Activated B cell treated with CpG ODN at 0.5 μM for 24 hours (primary cell): ENCODE measurements around the gene CLEC4E. TPM values are rescaled to one million over a fixed set of nuclear protein-coding genes. Genes with fewer than 3 reads are reported as not detected.
"Not testable (repeated sequence)": the region's sequence is repeated elsewhere in the genome, so short reads cannot be mapped to it uniquely, and the experiment has no call there.

Experiments used
- ATAC-seq: fragments of 200-7000 bp; cut with Tn5 transposase; one replicate; pipeline ENCODE4 v1.10.0; 2021; ENCODE audit warnings: low read depth, mild to moderate bottlenecking, moderate library complexity
- CTCF ChIA-PET: fragments of 350-600 bp; sonication (Branson Sonifier 250); formaldehyde crosslinking; loops from one replicate; lab custom pipeline; 2021; ENCODE audit warnings: antibody characterized with exemption; lab: Charles Lee
- POLR2A ChIA-PET: fragments of 350-600 bp; sonication (Branson Sonifier 250); formaldehyde crosslinking; loops from one replicate; lab custom pipeline; 2021; ENCODE audit warnings: antibody characterized with exemption; lab: Charles Lee
- DNase-seq: peaks from one replicate; pipeline ENCODE4 v3.0.0; 2022
- H3K27ac Mint-ChIP-seq: one replicate; pipeline ENCODE4 v1.8.0; 2020; ENCODE audit warnings: mixed read lengths
- H3K27me3 Mint-ChIP-seq: one replicate; pipeline ENCODE4 v1.8.0; 2021; ENCODE audit warnings: mixed read lengths
- H3K36me3 Mint-ChIP-seq: one replicate; pipeline ENCODE4 v1.8.0; 2021; ENCODE audit warnings: low read depth, mixed read lengths
- H3K4me1 Mint-ChIP-seq: one replicate; pipeline ENCODE4 v1.8.0; 2021; ENCODE audit warnings: mixed read lengths
- H3K4me3 Mint-ChIP-seq: one replicate; pipeline ENCODE4 v1.8.0; 2020; ENCODE audit warnings: mild to moderate bottlenecking, mixed read lengths
- H3K9me3 Mint-ChIP-seq: one replicate; pipeline ENCODE4 v1.8.0; 2020; ENCODE audit warnings: mixed read lengths
- intact Hi-C: fragments of 100-400 bp; cut with micrococcal nuclease; formaldehyde crosslinking; loops from one replicate; pipeline ENCODE4 v1.15.1; 2024
- total RNA-seq: library from RNA; stranded (reverse); gene quantifications from 2 replicates; pipeline ENCODE4 v1.2.3, GENCODE V29; 2022
- TF ChIP-seq, protein P1 (sequence below): fragments of 200-600 bp; IDR thresholded peaks from one replicate; pipeline ENCODE4 v1.8.0; 2022; ENCODE audit warnings: antibody characterized with exemption, mild to moderate bottlenecking

CLEC4E gene
- total RNA-seq, 1 donor from 2014 or later, result not detected

DNA sequence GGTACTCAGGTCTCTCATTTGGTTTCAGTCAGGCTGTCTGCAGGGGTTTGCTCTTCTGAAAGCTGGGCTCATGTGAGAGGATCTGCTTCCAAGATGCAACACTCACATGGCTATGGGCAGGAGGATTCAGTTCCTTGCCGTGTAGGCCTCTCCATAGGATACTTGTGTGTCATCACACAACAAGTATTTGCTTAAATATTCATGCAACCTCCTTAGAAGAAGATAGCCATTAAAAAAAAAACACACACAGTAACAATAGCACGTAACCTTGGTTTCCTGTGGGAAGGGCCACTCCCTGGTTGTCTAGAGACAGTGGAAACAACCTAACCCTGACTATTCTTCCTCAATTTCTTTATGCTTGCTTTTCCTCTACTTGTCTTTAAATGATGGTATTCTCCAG lies 31.8 kb upstream of the CLEC4E start:
- CTCF ChIA-PET, result no interaction called here
- intact Hi-C loops, result no loop called here
- DNase-seq, result no peak

DNA sequence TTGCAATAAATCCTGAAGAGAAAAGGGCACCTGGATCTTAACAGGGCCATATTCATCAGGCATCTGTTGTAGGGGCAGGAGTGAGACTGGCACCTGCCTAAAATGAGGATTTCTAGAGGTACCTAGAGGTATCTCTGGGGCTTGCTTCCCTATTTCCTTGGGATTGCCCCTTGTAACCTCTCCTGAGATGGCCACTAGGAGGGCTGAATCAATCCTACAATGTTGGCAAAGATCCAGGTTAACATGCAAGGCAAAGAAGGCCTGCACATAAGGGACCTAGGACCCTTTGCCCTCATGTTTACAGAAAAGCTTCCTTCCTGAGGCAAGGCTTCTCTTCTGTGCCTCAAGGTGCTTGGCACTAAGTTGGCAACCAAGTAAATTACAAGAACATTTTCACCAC lies 25.8 kb upstream of the CLEC4E start:
- CTCF ChIA-PET, result no interaction called here
- POLR2A ChIA-PET, result no interaction called here
- ATAC-seq, result no peak

More for the DNA sequence above, 31.8 kb upstream of the CLEC4E start:
- Mint-ChIP-seq H3K36me3 (no peaks in the 10 kb centered on the region), H3K27me3 (peaks cover 11% of the 10 kb centered on the region), H3K4me1 (no peaks in the 10 kb centered on the region), H3K27ac (no peak overlapping the region), H3K9me3 (no peaks in the 10 kb centered on the region), H3K4me3 (no peak overlapping the region)
- no peak for ATAC-seq
- TF ChIP-seq, protein P1, sequence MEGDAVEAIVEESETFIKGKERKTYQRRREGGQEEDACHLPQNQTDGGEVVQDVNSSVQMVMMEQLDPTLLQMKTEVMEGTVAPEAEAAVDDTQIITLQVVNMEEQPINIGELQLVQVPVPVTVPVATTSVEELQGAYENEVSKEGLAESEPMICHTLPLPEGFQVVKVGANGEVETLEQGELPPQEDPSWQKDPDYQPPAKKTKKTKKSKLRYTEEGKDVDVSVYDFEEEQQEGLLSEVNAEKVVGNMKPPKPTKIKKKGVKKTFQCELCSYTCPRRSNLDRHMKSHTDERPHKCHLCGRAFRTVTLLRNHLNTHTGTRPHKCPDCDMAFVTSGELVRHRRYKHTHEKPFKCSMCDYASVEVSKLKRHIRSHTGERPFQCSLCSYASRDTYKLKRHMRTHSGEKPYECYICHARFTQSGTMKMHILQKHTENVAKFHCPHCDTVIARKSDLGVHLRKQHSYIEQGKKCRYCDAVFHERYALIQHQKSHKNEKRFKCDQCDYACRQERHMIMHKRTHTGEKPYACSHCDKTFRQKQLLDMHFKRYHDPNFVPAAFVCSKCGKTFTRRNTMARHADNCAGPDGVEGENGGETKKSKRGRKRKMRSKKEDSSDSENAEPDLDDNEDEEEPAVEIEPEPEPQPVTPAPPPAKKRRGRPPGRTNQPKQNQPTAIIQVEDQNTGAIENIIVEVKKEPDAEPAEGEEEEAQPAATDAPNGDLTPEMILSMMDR, result no peak
- POLR2A ChIA-PET, result no interaction called here

DNA sequence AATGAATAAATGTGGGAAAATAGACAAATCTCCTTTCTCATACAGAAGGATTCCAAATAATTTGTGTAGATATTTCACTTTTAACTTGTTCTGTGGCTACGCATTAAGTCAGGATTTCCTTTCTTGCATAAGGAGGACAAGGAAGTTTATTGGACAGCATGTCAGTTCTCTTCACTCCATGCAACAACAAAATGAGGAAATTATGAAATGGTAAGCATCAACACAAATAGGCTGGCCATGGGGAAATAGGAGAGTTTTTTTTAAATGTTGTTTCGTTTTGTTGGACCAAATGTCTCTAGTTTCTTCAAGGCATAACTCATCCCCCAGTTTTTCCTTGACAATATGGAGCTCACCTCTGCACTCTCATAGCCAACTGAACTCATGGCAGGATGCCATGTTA lies 25.3 kb upstream of the CLEC4E start:
- H3K9me3 Mint-ChIP-seq, result peaks cover 10% of the 10 kb centered on the region
- CTCF ChIA-PET, H3K4me3 Mint-ChIP-seq, DNase-seq, H3K4me1 Mint-ChIP-seq, ATAC-seq, H3K36me3 Mint-ChIP-seq, H3K27ac Mint-ChIP-seq, POLR2A ChIA-PET, H3K27me3 Mint-ChIP-seq, intact Hi-C loops: not testable (repeated sequence)

More for the DNA sequence above, 25.8 kb upstream of the CLEC4E start:
- Mint-ChIP-seq H3K36me3 (no peaks in the 10 kb centered on the region), H3K9me3 (peaks cover 10% of the 10 kb centered on the region), H3K4me1 (no peaks in the 10 kb centered on the region), H3K4me3 (no peak overlapping the region), H3K27ac (no peak overlapping the region), H3K27me3 (peaks cover 6% of the 10 kb centered on the region)
- DNase-seq, result no peak
- intact Hi-C loops, result no loop called here
- TF ChIP-seq, protein P1, result no peak

DNA sequence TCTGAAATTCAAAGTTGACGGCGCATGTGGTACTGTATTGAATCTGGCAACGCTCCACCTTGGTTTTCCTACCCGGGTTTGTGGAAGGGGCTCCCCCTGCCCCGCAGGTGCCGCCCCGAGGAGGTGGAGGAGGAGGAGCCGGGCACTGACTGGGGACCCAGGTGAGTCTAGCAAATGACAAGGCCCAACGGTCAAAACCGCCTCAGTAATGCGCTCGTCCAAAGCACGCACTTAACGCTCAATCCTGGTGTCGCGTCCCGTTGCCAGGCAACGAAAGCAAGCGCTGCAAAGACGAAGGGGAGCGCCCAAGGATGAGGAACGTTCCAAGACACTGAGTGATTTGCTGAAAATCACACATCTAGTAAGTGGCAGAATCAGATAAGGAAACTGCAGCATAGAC lies 24.0 kb upstream of the CLEC4E start:
- H3K36me3 Mint-ChIP-seq, result no peaks in the 10 kb centered on the region
- CTCF ChIA-PET, result no interaction called here
- H3K4me3 Mint-ChIP-seq, result no peak overlapping the region
- H3K27ac Mint-ChIP-seq, result no peak overlapping the region
- POLR2A ChIA-PET, result no interaction called here
- intact Hi-C loops, result no loop called here
- TF ChIP-seq, protein P1, result no peak
- peaks cover 10% of the 10 kb centered on the region for H3K9me3 Mint-ChIP-seq
- no peak for DNase-seq
- H3K27me3 Mint-ChIP-seq, result peaks cover 9% of the 10 kb centered on the region
- H3K4me1 Mint-ChIP-seq, result no peaks in the 10 kb centered on the region
- no peak for ATAC-seq

DNA sequence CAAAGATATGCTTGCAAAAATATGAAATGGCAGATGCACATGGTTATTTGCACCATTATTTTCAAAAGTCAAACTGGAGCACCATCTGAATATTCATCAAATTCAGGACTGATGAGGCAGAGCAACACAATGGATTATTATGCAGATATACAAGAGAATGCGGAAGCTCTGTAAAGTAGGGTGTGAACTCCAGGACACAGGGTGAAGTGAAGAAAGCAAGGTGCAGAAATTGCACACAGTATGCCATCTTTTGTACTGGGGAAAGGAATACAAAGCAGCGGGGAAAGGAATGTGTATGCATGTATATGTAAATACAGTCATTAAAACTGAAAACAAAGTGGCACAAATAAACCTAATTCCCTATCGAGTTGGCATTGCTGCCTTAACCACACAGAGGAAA lies 22.7 kb upstream of the CLEC4E start:
- no peak overlapping the region for H3K4me3 Mint-ChIP-seq
- CTCF ChIA-PET, result no interaction called here
- no peak for ATAC-seq
- no peaks in the 10 kb centered on the region for H3K36me3 Mint-ChIP-seq
- intact Hi-C loops, result no loop called here
- peaks cover 10% of the 10 kb centered on the region for H3K27me3 Mint-ChIP-seq
- POLR2A ChIA-PET, result no interaction called here
- no peak for DNase-seq
- no peak overlapping the region for H3K27ac Mint-ChIP-seq
- TF ChIP-seq, protein P1, result no peak
- no peaks in the 10 kb centered on the region for H3K4me1 Mint-ChIP-seq
- H3K9me3 Mint-ChIP-seq, result peaks cover 10% of the 10 kb centered on the region

DNA sequence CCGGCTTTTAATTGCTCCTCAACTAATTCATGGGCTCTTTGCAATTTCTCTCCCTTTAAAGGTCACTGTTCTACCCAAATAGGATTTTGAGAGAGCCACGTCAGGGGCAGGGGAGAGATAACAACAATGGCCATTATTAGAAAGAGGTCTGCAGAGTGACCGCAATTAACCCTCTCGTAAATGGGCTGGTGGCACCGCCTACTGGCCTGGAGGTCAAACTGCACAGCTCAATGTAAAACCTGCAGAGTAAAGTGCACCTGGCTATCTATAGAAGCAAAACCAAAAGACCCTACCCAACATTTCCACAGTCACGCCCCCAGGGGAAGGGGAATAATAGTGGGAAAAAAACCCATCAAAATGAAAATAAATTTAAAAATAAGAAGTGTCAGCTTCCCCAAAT lies 21.6 kb upstream of the CLEC4E start:
- ChIA-PET POLR2A (no interaction called here), CTCF (interaction anchor here (1.0 kb wide), 1 partner anchor 18 kb away, joined by 4 read pairs; no protein-coding TSS in a partner anchor)
- Mint-ChIP-seq H3K27ac (no peak overlapping the region), H3K36me3 (no peaks in the 10 kb centered on the region), H3K9me3 (peaks cover 9% of the 10 kb centered on the region), H3K27me3 (peaks cover 9% of the 10 kb centered on the region), H3K4me1 (no peaks in the 10 kb centered on the region), H3K4me3 (no peak overlapping the region)
- DNase-seq, result no peak
- intact Hi-C loops, result no loop called here
- TF ChIP-seq, protein P1, result no peak
- no peak for ATAC-seq
